Left cardiac atrium (tissue), 4 donors: Measurements from ENCODE around the gene ITGA5. TPM values are rescaled to one million over a fixed set of nuclear protein-coding genes. Genes with fewer than 3 reads are reported as not detected.

Experiments
- ATAC-seq, 2 donors: fragments of 200-7000 bp; cut with Tn5 transposase; one replicate each; pipeline ENCODE4 v1.9.1; 2020; ENCODE audit warnings: mild to moderate bottlenecking in 2 of 2, moderate library complexity in 2 of 2
- DNase-seq: peaks from one replicate; pipeline ENCODE4 v3.0.0-alpha.2; 2020
- intact Hi-C, 2 donors: fragments of 100-400 bp; cut with DNase I; formaldehyde crosslinking; loops; one replicate each; pipeline versions ENCODE4 v1.14.1 to v1.15.1; 2022 to 2023
- total RNA-seq, 2 donors: library from RNA; stranded (reverse); fragmentation: NEBNext Ultra II Directional; extraction: Animal tissue kit (Norgen Biotek cat#: 25700); gene quantifications; one replicate each; pipeline ENCODE4 v1.2.1, GENCODE V29; 2021
- donor health status: DM: no; HTN: yes; CAD: no.
- donor health status: DM: no; HTN: yes; CAD: no; lungs with severe emphysema.
- donor health status: DM: yes; HTN: yes; CAD: no.
- donor health status: Dilated cardiomyopathy.

ITGA5 gene
- total RNA-seq, 2 donors from 2014 or later, result 45.7 to 133 TPM

DNA sequence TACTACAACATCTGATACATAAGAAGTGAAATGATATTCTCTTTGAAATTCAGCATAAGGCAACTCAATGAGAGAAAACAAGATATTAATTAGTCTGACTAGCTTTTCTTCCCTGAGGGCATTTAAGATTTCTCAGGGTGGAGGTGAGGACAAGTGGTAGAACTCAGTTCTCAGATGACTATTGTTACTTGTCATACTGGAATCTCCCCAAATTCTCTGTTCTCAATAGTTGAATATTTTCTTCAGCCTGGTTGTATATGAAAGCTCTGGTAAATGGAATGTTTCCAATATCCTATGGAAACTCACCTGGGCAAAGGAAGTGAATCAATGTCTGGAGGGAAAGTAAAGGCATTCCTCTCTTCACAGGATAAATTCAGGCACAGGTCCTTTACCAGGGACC is 18.2 kb upstream of the ITGA5 start:
- intact Hi-C loops, result loop anchor here in 1 of 2 donors (5.0 kb wide), 1 partner anchor 35 kb away; no protein-coding TSS in a partner anchor
- ATAC-seq, result no peak
- DNase-seq, result no peak

DNA sequence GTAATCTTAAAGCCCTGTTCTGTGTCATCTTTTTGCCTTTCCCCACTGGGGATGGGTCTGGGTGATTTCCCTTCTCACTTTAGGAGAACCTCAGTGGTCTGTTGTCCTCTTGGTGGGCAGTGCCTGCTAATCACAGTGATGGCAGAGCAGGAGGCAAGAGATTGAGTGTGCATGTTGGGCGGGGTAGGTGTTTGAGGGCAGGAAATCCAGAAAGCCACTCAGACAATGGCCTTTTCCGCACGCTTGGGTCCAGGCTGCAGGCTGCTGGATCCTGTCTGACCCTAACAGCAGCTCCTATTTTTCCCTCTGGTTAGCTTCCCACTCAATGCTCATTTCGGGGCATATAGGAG is 13.7 kb upstream of the ITGA5 start:
- DNase-seq (peak; percentile 49), ATAC-seq (peak; percentile 44 to 45)
- intact Hi-C loops, result no loop called here

DNA sequence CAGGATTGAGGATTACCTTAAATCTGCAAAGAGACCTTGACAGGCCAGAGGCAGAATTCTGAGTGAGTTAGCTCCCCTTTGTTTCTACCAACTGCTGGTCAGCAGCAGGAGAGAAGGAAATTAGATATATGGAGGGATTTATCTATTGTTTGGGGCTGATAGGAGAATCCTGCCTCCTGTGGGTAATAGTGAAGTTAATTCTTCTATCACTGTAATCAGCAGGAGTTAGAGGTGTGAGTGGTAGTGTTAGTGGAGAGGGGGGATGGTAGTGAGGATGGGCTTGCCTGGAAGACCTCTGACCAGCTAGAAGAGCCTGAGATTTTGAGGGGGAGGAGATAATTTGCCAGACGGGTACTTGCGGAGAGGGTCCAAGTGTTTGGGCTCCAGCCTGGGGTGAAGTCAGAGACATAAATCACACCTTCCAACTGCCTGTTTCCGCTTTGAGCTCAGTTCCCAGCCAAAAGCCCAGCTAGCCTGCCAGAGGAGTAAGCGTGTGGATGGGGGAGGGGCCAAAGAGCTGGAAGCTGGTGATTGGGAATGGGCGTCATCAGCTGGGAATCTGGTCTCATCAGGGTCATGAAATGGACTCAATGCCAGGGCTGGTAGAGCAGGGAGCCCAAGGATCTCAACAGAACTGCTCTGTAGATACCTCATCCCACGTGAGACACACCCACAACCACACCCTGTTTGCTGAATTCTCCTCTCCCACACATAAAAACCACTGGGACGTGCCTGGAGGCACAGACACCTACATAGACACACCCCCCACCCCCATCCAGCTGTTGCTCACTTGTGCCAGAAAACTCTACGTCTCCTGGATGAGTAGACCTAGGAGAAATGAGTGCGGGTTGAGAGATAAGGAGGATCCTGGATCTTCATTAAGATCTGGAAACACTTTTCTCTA is 13.1 kb upstream of the ITGA5 start:
- DNase-seq (peak; percentile 92), ATAC-seq (peak; percentile 82 to 86)
- intact Hi-C loops, result no loop called here

DNA sequence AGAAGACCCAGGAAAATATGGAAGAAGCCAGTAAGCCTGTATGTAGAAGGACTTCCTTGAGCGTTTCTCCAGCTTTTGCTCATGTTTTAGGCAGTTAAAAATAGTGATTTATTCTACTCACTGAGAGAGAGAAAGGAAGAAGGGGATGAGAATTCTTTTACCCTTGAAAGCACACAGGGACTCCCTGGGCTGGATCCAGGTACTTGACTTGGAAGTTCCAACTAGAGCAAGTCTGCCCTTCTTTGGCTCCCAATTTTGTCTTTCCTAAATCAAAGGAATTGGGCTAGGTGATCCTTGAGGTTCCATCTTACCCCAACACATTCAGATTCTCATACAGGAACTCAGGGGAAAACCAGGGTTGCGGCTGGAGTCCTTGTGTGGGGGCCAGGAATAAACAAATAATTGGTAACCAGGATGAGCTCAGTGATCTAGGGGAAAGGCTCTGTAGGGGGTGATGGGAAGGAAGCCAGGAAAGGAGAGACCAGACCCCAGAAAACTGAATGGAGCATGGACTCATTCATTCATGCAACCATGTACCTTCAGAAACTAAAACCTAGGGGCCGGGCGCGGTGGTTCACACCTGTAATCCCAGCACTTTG is 11.5 kb upstream of the ITGA5 start:
- ATAC-seq, result no peak
- no peak for DNase-seq
- intact Hi-C loops, result no loop called here

DNA sequence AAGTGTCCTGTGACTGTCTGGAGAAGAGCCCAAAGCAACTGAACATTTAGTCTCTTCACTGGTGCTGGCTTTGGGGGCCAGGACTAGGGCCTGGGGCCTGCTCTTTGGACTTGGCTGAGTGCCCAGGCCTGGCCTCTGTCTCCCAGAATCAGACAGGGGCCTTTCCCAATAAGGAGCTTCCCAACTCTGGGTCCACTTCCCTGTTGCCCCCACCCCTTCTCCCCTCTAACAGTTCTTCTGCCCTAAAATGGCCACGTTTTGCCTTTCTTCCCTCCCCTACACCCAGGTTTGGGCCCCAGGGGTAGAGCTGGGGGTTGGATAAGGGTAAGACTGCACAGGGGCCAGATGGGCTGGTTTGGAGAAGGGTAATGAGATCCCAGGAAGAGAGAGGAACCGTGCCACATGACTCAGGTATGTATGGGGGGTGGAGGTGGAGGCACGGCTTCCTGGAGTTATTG is 10.0 kb upstream of the ITGA5 start:
- intact Hi-C loops, result no loop called here
- no peak for DNase-seq
- ATAC-seq, result no peak

DNA sequence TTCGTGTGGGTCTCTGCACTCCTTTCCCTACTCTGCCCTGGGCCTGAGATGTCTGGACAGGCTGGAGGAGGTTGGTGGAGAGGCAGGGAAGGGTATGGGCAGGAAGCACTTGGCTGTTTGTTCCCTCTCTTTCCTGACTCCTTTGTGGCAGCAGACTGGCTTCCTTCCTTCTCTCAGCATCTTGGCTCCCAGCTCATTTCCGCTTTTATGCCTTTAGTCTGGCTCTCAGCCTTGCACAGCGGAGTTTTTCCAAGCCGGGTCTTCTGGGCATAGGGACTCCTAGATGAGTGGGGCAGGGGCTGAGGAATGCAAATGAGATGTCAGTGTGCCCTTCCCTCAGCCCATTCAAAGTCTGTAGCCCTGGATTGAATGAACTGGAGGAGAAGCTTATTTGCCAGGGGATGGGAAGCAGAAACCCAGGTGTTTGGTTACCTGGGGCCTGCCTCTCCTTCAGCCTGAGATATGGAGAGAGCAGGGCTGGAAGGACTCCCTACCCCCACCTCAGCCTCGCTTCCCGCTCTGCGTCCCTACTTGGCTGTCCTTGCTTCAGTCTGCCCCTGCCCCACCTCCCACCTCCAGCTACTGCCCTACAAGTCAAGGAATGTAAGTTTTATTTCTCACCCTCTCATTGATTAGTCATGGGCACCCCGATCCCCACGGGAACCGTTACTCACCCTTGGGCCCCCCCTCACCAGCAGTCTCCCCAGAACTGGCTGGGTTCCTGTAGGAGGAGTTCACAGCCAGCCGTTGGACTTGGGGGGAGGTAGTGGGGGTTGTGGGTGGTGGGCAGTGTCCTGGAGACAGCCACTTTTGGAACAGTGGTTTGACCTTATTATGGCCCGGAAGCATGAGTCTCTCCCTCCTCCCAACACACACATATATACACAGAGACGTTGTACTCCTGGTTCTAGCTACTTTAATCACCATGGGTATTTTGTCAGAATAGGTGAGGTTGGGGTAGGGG is 9.3 kb upstream of the ITGA5 start:
- intact Hi-C loops, result no loop called here
- ATAC-seq, result peak; percentile 21 to 30
- DNase-seq, result peak; percentile 64

DNA sequence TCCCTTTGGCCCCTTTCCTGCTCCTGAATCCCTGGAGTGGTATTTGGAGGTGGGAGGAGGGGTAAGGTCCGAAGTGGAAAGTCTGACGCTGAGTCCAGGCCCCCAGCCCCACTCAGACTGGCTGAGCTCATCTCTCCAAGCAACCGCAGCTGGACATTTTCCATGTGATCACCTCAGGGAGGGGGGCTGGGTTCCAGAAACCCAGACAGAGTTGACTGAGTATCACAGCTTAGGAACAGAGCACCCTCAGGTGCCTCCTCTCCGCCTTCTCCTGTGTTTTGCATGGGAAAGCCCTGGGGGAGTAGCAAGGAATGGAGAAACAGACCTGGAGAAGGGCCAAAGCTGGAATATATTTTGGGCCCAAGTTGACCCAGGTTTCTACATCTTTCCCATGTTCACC is 8.0 kb upstream of the ITGA5 start:
- DNase-seq, result no peak
- intact Hi-C loops, result no loop called here
- ATAC-seq, result no peak

DNA sequence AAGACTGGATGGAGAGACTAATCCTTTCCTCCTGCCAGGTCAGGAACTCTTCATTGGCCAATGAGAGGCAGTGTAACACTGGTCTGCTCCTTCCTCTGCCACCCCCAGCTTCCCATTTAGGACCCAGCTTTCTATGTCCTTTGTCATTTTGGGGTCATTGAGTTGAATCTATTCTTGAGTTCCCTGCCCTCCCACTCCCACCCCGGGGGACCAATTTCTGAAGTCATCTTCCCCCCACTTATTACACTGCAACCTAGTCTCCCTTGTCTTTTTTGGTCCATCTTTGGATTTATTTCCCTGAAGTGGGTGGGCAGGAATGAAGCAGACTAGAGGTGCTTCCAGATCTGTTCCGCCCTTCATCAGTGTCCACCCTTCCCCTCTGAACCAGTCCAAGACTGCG is 7.6 kb upstream of the ITGA5 start:
- DNase-seq (no peak), ATAC-seq (no peak)
- intact Hi-C loops, result no loop called here

DNA sequence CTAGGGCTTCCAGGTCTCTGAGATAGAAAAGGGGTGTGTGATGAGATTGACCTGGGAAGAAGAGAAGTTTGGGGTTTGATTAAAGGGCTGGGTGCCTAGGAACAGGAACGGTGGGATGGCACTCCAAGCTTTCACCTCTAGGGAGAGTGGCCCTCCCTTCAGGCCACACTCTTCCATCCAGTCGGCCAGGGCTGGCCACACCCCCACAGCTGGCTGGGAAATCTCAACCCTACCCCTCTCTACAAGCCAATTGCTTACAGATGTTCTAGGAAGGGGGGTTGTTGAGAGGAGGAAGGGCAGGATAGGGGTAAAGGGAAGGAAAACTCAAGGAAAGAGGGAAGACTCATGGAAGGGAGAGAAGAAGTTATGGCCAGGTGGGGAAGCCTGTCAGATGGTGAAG is 6.6 kb upstream of the ITGA5 start:
- ATAC-seq (no peak), DNase-seq (no peak)
- intact Hi-C loops, result no loop called here

DNA sequence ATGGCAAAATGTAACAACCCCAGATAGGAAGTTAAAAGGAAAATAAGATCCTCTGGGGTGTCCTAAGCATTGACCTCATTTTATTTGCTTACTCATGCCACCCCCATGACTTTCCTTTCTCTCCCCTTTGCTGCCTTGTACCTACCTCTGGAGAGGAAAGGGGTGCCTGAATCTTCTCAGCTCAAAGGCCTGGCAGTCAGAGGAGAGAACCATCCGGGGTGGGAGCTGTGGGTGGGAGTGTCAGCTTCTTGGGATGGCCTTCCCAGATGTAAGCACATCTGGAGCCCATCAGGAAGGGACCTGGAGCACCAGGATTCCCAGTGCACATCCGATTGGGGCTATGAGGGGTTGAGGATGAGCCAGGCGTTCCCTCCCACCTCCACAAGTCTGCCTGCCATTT is 5.2 kb upstream of the ITGA5 start:
- intact Hi-C loops, result no loop called here
- ATAC-seq (no peak), DNase-seq (no peak)

DNA sequence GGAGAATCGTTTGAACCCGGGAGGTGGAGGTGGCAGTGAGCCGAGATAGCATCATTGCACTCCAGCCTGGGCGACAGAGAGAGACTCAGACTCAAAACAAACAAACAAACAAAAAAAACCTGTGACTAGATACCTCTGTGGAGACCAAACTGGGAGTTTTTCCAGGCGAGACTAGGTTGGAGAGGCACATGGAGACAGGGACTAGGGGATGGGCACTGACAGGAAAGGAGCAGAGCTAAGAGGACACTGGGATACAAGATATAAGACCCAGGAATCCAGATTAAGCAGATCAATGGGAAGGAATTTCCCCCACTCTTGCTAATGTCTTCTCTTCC is 4.7 kb upstream of the ITGA5 start:
- ATAC-seq (no peak), DNase-seq (no peak)
- intact Hi-C loops, result no loop called here

DNA sequence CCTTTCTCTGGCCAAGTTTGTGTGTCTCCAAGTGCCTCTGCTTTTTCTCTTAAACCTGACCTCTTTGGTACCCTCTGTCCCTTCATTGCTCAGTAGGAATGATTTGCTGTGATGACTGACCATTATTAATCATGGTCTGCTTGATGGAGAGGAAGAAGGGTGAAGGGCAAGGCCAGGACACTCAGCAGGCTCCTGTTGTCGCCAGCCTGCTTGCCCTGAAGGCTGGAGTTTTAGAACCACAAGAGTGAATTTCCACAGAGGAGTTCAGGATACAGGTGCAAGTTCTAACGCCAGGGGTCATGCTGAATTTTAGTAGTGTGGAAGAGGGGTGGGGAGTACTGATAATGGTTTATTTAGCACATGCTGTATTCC is 2.8 kb upstream of the ITGA5 start:
- no peak for ATAC-seq
- intact Hi-C loops, result no loop called here

DNA sequence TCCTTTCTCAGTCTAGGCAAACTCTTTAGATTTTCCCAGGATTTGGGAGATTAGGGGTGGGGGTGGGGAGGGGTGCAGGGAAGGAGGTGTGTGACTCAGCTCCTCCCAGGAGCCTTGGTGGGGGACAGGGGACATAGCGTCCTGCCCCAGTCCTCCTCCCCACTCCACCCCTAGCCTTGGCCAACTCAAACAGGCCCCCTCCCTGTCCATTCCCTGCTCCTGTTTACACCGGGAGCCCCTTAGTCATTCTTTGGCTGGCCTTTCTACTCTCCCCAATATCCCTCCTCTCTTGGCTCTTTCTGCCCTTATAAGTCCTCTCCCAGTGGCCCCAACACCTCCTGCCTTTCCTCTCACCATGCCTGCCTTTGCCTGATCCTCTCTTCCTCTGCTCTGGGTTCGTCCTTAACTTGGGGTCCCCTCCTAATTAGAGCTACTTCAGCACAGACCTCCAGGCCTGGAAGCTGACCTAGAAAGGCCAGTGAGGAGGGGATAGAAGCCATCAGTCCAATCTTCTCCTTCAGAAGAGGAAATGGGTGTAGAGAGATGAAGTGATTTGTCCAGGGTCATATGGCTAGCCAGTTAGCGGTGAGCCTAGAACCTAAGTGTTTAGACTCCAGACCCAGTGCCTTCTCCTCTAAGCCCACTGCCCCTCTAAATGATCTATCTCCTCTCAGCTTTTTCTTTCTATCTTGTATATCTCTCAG is 2.3 kb upstream of the ITGA5 start:
- intact Hi-C loops, result no loop called here
- DNase-seq (peak; percentile 85), ATAC-seq (peak in 1 of 2 donors; percentile 60)

More for the DNA sequence above, 2.8 kb upstream of the ITGA5 start:
- no peak for DNase-seq

DNA sequence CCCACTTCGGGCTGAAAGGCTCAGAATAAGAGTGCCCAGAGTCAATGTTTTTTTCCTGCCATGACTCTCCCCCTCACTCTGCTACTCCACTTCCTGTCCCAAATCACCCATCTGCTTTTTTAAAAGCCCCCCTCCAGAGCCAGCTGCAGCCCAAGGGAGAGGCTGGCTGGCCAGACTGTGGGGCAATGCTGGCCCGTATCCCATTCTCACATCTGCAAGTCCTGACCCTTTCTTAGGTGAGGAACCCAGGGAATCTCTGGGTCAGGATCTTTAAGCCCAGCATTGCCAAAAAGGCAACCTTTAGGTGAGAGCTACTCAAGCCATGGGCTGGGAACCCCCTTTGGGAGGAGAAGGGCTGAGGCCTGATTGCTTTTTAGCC is 1.7 kb upstream of the ITGA5 start:
- intact Hi-C loops, result no loop called here
- no peak for DNase-seq
- no peak for ATAC-seq

DNA sequence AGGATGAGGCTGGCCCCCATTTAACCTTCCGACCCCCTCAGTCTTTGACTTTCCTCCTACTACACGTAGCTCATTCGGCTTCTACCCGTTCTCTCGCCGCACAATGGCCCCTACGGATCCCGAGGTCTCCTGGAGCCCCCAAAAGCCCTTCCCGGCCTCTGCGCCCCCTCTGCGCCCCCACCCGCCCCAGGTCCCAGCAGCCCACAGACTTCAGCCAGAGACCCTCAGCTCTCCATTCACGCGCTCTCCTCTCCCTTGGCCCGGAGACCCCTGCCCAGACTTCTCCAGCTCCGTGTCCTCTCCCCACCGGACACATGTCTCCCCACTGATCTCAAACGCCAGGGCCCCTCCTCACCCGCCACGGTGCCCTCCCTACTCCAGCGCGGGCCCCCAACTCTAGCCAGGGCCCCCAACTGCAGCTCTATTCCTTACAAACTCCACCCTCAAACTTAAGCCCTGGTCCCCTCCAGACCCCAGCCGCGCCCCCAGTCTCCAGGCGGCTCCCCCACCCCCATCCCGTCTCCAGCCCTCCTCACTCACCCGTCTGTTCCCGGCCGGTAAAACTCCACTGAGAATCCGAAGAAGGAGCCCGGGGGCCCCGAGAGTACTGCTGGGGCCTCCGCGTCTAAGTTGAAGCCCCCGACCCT is 502 bp downstream of the ITGA5 start:
- peak; percentile 11 to 27 for ATAC-seq
- intact Hi-C loops, result no loop called here

DNA sequence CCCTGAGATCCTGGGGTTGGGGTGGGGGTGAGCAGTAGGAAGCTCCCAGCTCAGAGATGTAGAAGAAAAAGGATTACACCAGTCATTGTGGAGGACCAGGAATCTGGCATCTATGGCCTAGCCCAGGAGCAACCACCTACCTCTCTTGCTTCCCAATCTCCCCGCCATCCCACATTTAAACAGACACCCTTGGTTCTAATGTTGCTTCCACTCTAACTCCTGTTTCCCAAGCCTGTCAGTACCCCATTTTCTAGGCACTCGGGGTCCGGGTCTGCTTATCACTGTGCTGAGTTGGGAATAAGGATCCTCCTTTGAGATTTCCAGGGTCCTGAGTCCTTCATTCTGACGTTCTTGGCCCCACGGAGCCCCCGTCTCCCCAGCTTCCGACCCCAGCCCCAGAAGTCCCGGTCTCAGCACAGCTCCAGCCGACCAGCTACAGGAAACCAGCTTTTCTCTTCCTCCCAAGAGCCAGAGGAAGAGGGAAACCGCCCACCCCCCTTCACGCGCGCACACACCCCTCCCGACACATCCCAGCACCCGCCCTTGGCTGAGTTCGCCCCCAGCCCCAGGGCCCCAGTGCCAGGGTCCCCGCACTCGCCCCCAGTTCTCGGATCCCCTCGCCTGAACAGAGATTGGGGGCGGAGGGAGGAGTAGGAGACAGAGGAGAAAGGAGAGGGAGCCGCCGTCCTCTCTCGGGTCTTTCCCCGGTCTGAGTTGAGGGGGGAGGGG is 1.2 kb downstream of the ITGA5 start:
- intact Hi-C loops, result no loop called here
- ATAC-seq (peak; percentile 12 to 19), DNase-seq (peak; percentile 45)

More for the DNA sequence above, 502 bp downstream of the ITGA5 start:
- no peak for DNase-seq

DNA sequence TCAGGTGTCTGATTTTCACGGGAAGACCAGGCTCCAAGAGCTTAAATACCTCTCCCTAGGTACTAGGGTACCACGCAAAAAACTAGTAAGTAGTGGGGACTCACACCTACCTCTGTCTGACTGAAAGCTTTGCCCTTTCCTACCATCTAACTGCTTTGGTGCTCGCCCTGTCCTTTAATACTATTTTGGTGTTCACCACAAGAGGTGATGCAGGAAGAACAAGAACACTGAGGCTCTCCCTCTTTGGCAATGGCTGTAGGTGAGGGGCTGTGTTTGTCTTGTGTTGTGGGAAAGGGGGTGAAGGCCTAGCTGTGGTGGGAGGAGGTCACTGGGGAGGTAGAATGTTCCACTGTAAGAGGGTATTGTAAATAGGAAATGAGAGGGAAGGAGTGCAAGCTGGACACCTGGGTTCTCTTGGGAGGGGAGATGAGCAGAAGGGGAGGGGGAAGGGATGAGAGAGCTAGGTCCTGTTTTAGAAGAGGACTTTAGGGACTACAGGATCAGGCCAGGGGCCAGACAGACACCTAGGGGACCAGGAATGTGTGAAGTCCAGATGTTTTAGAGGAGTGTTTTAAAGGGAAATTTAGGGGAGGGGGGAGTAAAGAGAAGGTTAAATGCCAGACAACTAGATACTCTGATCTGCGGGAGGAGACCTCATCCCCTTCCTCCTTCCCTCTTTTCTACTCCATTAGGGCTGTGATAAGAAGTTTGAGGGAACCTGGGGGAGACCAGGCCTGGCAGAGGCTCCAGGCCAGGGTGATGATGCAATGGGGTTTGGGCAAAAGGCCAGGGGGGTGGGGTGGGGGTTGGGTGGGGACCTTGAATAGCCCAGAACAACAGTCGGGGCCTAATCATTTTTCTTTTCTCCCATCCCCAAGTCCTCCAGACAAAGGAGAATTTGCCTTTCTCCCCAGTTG is 2.1 kb downstream of the ITGA5 start:
- no peak for ATAC-seq
- intact Hi-C loops, result no loop called here
- DNase-seq, result no peak
